Esophagus muscularis mucosa (tissue), 4 donors: ENCODE results near the gene SFTPB. TPM values are rescaled to one million over a fixed set of nuclear protein-coding genes. Genes with fewer than 3 reads are reported as not detected.
A peak's percentile ranks its signal among the peaks of the same experiment; 100 is the strongest.
"Not testable (repeated sequence)": the region's sequence is repeated elsewhere in the genome, so short reads cannot be mapped to it uniquely, and the experiment has no call there.

Experiments
- DNase-seq: peaks from one replicate; pipeline ENCODE4 v3.0.0-alpha.2; 2017; ENCODE audit errors: extremely low spot score
- H3K27ac ChIP-seq, 4 donors: fragments of 200-600 bp; sonication (generic); replicated peaks in 1 of 4; 1 replicate in 3 of 4; 2 replicates in 1 of 4; pipeline ENCODE4 v1.5.1; 2016 to 2019; ENCODE audit warnings: mild to moderate bottlenecking in 1 of 4
- H3K27me3 ChIP-seq, 4 donors: fragments of 200-600 bp; sonication (generic); one replicate each; pipeline versions ENCODE4 v1.5.1 to v1.6.0; 2016 to 2019
- H3K36me3 ChIP-seq, 4 donors: fragments of 200-600 bp; sonication (generic); one replicate each; pipeline ENCODE4 v1.5.1; 2016 to 2019
- H3K4me1 ChIP-seq, 4 donors: fragments of 200-600 bp; sonication (generic); one replicate each; pipeline ENCODE4 v1.5.1; 2016 to 2019
- H3K4me3 ChIP-seq, 4 donors: fragments of 200-600 bp; sonication (generic); 1 replicate in 2 of 4; 2 replicates in 2 of 4; pipeline ENCODE4 v1.5.1; 2016 to 2019; ENCODE audit warnings: mild to moderate bottlenecking in 4 of 4, moderate library complexity in 1 of 4
- H3K9me3 ChIP-seq, 4 donors: fragments of 200-600 bp; sonication (generic); 1 replicate in 3 of 4; 2 replicates in 1 of 4; pipeline ENCODE4 v1.5.1; 2016 to 2019
- CTCF ChIP-seq, 3 experiments: fragments of 200-600 bp in 2 of 3; fragments of 450-650 bp in 1 of 3; sonication (generic) in 2 of 3; IDR thresholded peaks; one replicate each; pipeline ENCODE4 v1.5.1; 2017 to 2019; ENCODE audit warnings: antibody characterized with exemption in 3 of 3, mild to moderate bottlenecking in 2 of 3, moderate library complexity in 1 of 3
- EP300 ChIP-seq: sonication (generic); formaldehyde crosslinking; IDR thresholded peaks from one replicate; pipeline ENCODE4 v1.6.1; 2017; ENCODE audit warnings: antibody characterized with exemption
- POLR2A ChIP-seq: fragments of 450-650 bp; IDR thresholded peaks from one replicate; pipeline ENCODE4 v1.6.1; 2017; ENCODE audit warnings: antibody characterized with exemption, moderate library complexity, mild to moderate bottlenecking, low read depth
- POLR2AphosphoS5 ChIP-seq, 2 donors: sonication (generic); formaldehyde crosslinking; IDR thresholded peaks; one replicate each; pipeline ENCODE4 v1.6.1; 2017; ENCODE audit warnings: antibody characterized with exemption in 2 of 2
- WGBS: methylation state at CpG from one replicate; pipeline ENCODE4 v1.1.5; 2018; 5-methylcytosine and 5-hydroxymethylcytosine counted together
- intact Hi-C: fragments of 100-400 bp; cut with DNase I; formaldehyde crosslinking; loops from one replicate; pipeline ENCODE4 v1.15.1; 2023
- total RNA-seq, 4 donors: library from RNA; depleted of rRNA; stranded (reverse); fragments of >200 nt; gene quantifications; one replicate each; pipeline versions ENCODE4 v1.1.0 to v1.2.1, GENCODE V29; 2016

SFTPB gene
- total RNA-seq, 4 donors from 2014 or later = 25.3 to 119 (median 26.6) TPM; not detected in 1

GRCh38 chr2:85674417-85674816, 6.4 kb upstream of the SFTPB start:
- H3K36me3 ChIP-seq = no peaks in the 10 kb centered on the region
- no peak for DNase-seq
- H3K4me3 ChIP-seq = no peak overlapping the region
- H3K4me1 ChIP-seq = peaks cover 8 to 21% (median 15%) of the 10 kb centered on the region in 4 donors
- intact Hi-C loops = no loop called here
- H3K27me3 ChIP-seq = no peaks in the 10 kb centered on the region
- TF ChIP-seq CTCF (IDR thresholded peaks at IDR 0.05) = no peak
- peak in 1 of 2 donors; percentile 42 for TF ChIP-seq POLR2AphosphoS5 (IDR thresholded peaks at IDR 0.05)
- H3K27ac ChIP-seq = no peak overlapping the region
- 95% methylated on average over 2 of the region's 2 CpGs for WGBS
- H3K9me3 ChIP-seq = no peaks in the 10 kb centered on the region

GRCh38 chr2:85673716-85674375, 5.8 kb upstream of the SFTPB start:
- Histone ChIP-seq H3K9me3 (no peaks in the 10 kb centered on the region), H3K27ac (no peak overlapping the region), H3K4me1 (peaks cover 3 to 15% (median 10%) of the 10 kb centered on the region in 4 donors), H3K36me3 (no peaks in the 10 kb centered on the region), H3K4me3 (no peak overlapping the region), H3K27me3 (no peaks in the 10 kb centered on the region)
- intact Hi-C loops = no loop called here
- DNase-seq = no peak
- TF ChIP-seq POLR2A (no peak), EP300 (no peak), CTCF (IDR thresholded peaks at IDR 0.05) (no peak), POLR2AphosphoS5 (IDR thresholded peaks at IDR 0.05) (no peak)
- WGBS = 87% methylated on average over 11 of the region's 11 CpGs

DNA sequence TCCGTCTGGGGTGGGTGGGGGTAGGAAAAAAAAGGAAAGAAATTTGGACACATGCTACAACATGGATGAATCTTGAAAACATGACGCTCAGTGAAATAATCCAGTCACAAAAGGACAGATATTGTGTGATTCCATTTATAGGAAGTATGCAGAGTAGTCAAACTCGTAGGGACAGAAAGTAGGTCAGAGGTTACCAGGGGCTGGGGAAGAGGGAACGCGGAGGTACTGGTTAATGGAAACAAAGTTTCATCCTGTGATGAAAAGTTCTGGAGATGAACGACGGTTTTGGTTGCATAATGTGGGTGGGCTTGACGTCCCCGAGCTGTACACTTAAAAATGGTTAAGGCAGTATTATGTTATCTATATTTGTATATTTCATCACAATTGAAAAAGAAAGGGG, 4.5 kb upstream of the SFTPB start:
- H3K36me3 ChIP-seq = no peaks in the 10 kb centered on the region
- intact Hi-C loops = no loop called here
- H3K27me3 ChIP-seq = no peaks in the 10 kb centered on the region
- H3K9me3 ChIP-seq = no peaks in the 10 kb centered on the region
- no peak for DNase-seq
- peaks cover 0 to 9% (median 2%) of the 10 kb centered on the region in 4 donors for H3K4me1 ChIP-seq
- no peak for TF ChIP-seq POLR2AphosphoS5 (IDR thresholded peaks at IDR 0.05)
- TF ChIP-seq EP300 = no peak
- TF ChIP-seq POLR2A = no peak
- no peak for TF ChIP-seq CTCF (IDR thresholded peaks at IDR 0.05)
- no peak overlapping the region for H3K4me3 ChIP-seq
- H3K27ac ChIP-seq = no peak overlapping the region
- WGBS = 65% methylated on average over 9 of the region's 9 CpGs

DNA sequence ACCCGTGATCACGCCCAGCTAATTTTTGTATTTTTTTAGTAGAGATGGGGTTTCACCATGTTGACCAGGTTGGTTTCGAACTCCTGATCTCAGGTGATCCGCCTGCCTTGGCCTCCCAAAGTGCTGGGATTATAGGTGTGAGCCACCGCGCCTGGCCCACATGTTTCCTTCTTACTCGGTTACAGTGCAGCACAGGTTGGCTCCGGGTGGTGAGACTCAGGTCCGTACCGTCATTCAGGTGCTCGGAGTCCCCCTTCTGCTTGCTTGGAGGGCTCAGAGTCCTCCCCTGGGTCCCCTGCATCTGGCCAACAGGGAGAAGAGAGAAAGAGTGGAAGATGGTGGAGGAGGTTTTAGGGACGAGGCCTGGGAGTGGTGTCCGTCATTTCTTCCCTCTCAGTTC, 2.4 kb upstream of the SFTPB start:
- H3K4me1 ChIP-seq, H3K9me3 ChIP-seq, H3K27me3 ChIP-seq, H3K36me3 ChIP-seq, DNase-seq, H3K27ac ChIP-seq, intact Hi-C loops, H3K4me3 ChIP-seq: not testable (repeated sequence)
- WGBS = 95% methylated on average over 13 of the region's 13 CpGs

- Histone ChIP-seq H3K36me3 (no peaks in the 10 kb centered on the region), H3K9me3 (no peaks in the 10 kb centered on the region), H3K27ac (no peak overlapping the region), H3K4me1 (no peaks in the 10 kb centered on the region), H3K4me3 (no peak overlapping the region), H3K27me3 (no peaks in the 10 kb centered on the region)
- DNase-seq = no peak
- intact Hi-C loops = no loop called here
- no peak for TF ChIP-seq POLR2A
- TF ChIP-seq CTCF (IDR thresholded peaks at IDR 0.05) = no peak
- no peak for TF ChIP-seq EP300
- TF ChIP-seq POLR2AphosphoS5 (IDR thresholded peaks at IDR 0.05) = no peak
- 70% methylated on average over 5 of the region's 5 CpGs for WGBS
These were observed 1.6 kb upstream of the SFTPB start for GRCh38 chr2:85669549-85669948.
